MM.1S (cell line): ENCODE measurements around the gene OR5K2.

ENCODE experiments used
- EZH2 ChIP-seq: fragments of 300-600 bp; sonication (generic); optimal IDR thresholded peaks from 2 replicates; pipeline ENCODE3; 2017; ENCODE audit warnings: low read depth, mild to moderate bottlenecking, antibody characterized with exemption, low read length, mixed read lengths
- EZH2phosphoT487 ChIP-seq: fragments of 300-600 bp; sonication (generic); IDR thresholded peaks from 2 replicates; pipeline ENCODE4 v1.6.1; 2018; ENCODE audit warnings: antibody characterized with exemption, low read length
- TF ChIP-seq, protein P1 (sequence below): fragments of 300-600 bp; sonication (generic); IDR thresholded peaks from 2 replicates; pipeline ENCODE4 v1.5.1; 2016; ENCODE audit warnings: antibody characterized with exemption, low read length, mixed read lengths

- TF ChIP-seq EZH2: no peak
- TF ChIP-seq, protein P1, sequence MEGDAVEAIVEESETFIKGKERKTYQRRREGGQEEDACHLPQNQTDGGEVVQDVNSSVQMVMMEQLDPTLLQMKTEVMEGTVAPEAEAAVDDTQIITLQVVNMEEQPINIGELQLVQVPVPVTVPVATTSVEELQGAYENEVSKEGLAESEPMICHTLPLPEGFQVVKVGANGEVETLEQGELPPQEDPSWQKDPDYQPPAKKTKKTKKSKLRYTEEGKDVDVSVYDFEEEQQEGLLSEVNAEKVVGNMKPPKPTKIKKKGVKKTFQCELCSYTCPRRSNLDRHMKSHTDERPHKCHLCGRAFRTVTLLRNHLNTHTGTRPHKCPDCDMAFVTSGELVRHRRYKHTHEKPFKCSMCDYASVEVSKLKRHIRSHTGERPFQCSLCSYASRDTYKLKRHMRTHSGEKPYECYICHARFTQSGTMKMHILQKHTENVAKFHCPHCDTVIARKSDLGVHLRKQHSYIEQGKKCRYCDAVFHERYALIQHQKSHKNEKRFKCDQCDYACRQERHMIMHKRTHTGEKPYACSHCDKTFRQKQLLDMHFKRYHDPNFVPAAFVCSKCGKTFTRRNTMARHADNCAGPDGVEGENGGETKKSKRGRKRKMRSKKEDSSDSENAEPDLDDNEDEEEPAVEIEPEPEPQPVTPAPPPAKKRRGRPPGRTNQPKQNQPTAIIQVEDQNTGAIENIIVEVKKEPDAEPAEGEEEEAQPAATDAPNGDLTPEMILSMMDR: no peak
- TF ChIP-seq EZH2phosphoT487: no peak
Measured at GRCh38 chr3:98541695-98542094, 44.2 kb downstream of the OR5K2 start.
